Body of pancreas (tissue), 4 donors: Measurements from ENCODE around the gene CUEDC1.

Source experiments
- CTCF ChIP-seq, 7 experiments: fragments of 450-650 bp in 4 of 7; fragments of 200-600 bp in 3 of 7; sonication (generic) in 3 of 7; IDR thresholded peaks; one replicate each; pipeline ENCODE4 v1.5.1; 2016 to 2019; ENCODE audit warnings: antibody characterized with exemption in 7 of 7
- POLR2A ChIP-seq, 3 donors: fragments of 450-650 bp; IDR thresholded peaks; one replicate each; pipeline ENCODE4 v1.6.1; 2016; ENCODE audit warnings: antibody characterized with exemption in 3 of 3, mild to moderate bottlenecking in 2 of 3

GRCh38 chr17:57937492-57937891 lies 17.7 kb downstream of the CUEDC1 start:
- TF ChIP-seq CTCF (IDR thresholded peaks at IDR 0.05) (no peak), POLR2A (IDR thresholded peaks at IDR 0.05) (no peak)
